T-cell (primary cell): ENCODE measurements around the gene CPLX3. TPM values are rescaled to one million over a fixed set of nuclear protein-coding genes. Genes with fewer than 3 reads are reported as not detected.

ENCODE experiments used
- ATAC-seq, 4 experiments: fragments of 200-7000 bp in 3 of 4; fragments of 150-1000 bp in 1 of 4; cut with Tn5 transposase; replicated peaks in 1 of 4; 1 replicate in 3 of 4; 2 replicates in 1 of 4; pipeline ENCODE4 v1.10.0; 2021; ENCODE audit warnings: moderate library complexity in 3 of 4, mild to moderate bottlenecking in 2 of 4, moderate number of reproducible peaks in 1 of 4
- CTCF ChIA-PET, 2 donors: fragments of 300-600 bp; sonication (Branson Sonifier 250); formaldehyde crosslinking; loops; one replicate each; lab custom pipeline; 2022; ENCODE audit warnings: antibody characterized with exemption in 2 of 2; lab: Charles Lee
- POLR2A ChIA-PET, 2 donors: fragments of 300-600 bp; sonication (Branson Sonifier 250); formaldehyde crosslinking; loops; one replicate each; lab custom pipeline; 2022; ENCODE audit warnings: antibody characterized with exemption in 2 of 2; lab: Charles Lee
- DNase-seq, 35 experiments: peaks; one replicate each; pipeline versions ENCODE4 v3.0.0 to v3.0.0-alpha.2; 2013 to 2023
- H3K27ac ChIP-seq: one replicate; pipeline ENCODE4 v1.5.1; 2013; ENCODE audit warnings: low read length
- H3K27me3 ChIP-seq, 2 experiments: replicated peaks in 1 of 2; 1 replicate in 1 of 2; 2 replicates in 1 of 2; pipeline versions ENCODE4 v1.6.1 to v1.7.0; 2013; ENCODE audit warnings: low read length in 1 of 2, mixed read lengths in 1 of 2; ENCODE audit not compliant: control insufficient read depth in 2 of 2, insufficient read depth in 2 of 2; ENCODE audit errors: extremely low read depth in 1 of 2
- H3K36me3 ChIP-seq, 2 donors: 1 replicate in 1 of 2; 2 replicates in 1 of 2; pipeline versions ENCODE4 v1.6.1 to v1.7.0; 2013; ENCODE audit warnings: low read length in 1 of 2; ENCODE audit not compliant: control insufficient read depth in 2 of 2, insufficient read depth in 1 of 2; ENCODE audit errors: extremely low read depth in 1 of 2
- H3K4me1 ChIP-seq, 2 experiments: 1 replicate in 1 of 2; 2 replicates in 1 of 2; pipeline versions ENCODE4 v1.6.1 to v1.7.0; 2013; ENCODE audit warnings: low read length in 2 of 2, mixed read lengths in 1 of 2; ENCODE audit not compliant: insufficient read depth in 2 of 2, control insufficient read depth in 1 of 2; ENCODE audit errors: extremely low read depth in 1 of 2
- H3K4me3 ChIP-seq, 2 donors: 1 replicate in 1 of 2; 2 replicates in 1 of 2; pipeline versions ENCODE4 v1.5.1 to v1.7.0; 2013; ENCODE audit warnings: mild to moderate bottlenecking in 2 of 2, low read length in 1 of 2, moderate library complexity in 1 of 2; ENCODE audit not compliant: control insufficient read depth in 1 of 2; ENCODE audit errors: extremely low read depth in 1 of 2
- H3K9me3 ChIP-seq: 2 replicates; pipeline ENCODE4 v1.7.0; 2013
- H3K27ac Mint-ChIP-seq, 2 donors: one replicate each; pipeline ENCODE4 v1.8.0; 2020 to 2021; ENCODE audit warnings: mild to moderate bottlenecking in 2 of 2, mixed read lengths in 2 of 2
- H3K27me3 Mint-ChIP-seq, 2 donors: one replicate each; pipeline ENCODE4 v1.8.0; 2021 to 2022; ENCODE audit warnings: mixed read lengths in 2 of 2
- H3K36me3 Mint-ChIP-seq: one replicate; pipeline ENCODE4 v1.8.0; 2021; ENCODE audit warnings: mixed read lengths
- H3K4me1 Mint-ChIP-seq, 3 donors: one replicate each; pipeline ENCODE4 v1.8.0; 2020 to 2022; ENCODE audit warnings: mixed read lengths in 3 of 3, mild to moderate bottlenecking in 1 of 3
- H3K4me3 Mint-ChIP-seq, 3 donors: one replicate each; pipeline ENCODE4 v1.8.0; 2020 to 2022; ENCODE audit warnings: mild to moderate bottlenecking in 3 of 3, mixed read lengths in 3 of 3, moderate library complexity in 3 of 3
- H3K9me3 Mint-ChIP-seq, 3 donors: one replicate each; pipeline ENCODE4 v1.8.0; 2020 to 2022; ENCODE audit warnings: mixed read lengths in 3 of 3
- WGBS: methylation state at CpG from one replicate; pipeline ENCODE4 v1.1.5; 2013; ENCODE audit warnings: missing lambda C conversion rate; ENCODE audit not compliant: insufficient coverage; 5-methylcytosine and 5-hydroxymethylcytosine counted together
- total RNA-seq, 35 experiments: library from RNA in 6 of 35; stranded (reverse) in 6 of 35; fragments of 120-200 nt in 1 of 35; gene quantifications; one replicate each; pipeline versions ENCODE4 v1.2.1 to v1.2.4 and lab custom pipeline; 2013 to 2026

Gene CPLX3
- total RNA-seq, 5 donors from 2014 or later (not counting 1 experiment from before 2014, with no cell fraction given): 0.16 to 0.50 (median 0.26) TPM; not detected in 2

DNA sequence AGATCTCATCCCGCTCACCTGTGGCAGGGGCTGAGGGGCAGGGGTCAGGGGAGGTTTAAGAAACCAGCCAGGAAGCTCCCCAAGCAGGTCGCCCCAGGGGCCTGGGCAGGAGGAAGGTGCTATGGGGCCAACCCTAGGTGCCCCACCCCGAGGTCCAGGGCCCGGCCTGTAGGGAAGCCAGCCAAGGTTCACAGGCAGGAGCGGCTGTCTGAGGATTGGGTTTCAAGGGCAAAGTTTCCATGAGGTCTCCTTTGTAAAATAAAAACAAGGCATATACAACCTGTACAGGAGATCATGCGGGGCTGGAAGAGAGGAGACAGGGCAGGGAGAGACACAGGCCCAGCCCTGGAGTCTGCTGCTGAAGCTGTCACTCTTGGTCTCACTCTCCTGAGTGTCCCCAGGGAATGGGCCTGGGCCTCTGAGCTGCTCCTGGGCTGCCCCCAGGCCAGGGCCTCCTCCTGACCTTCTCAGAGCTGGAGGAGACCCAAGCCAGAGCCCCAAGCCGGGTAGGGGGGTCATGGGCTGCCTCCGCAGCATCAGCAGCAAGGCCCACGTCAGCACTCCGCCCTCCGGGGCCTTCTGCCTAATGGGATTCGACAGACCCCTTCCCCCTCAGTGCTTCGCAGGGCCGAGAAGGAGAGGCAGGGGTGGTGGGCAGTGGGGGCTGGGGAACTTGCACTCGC lies 5.5 kb downstream of the CPLX3 start:
- Histone ChIP-seq H3K27ac (no peak overlapping the region), H3K36me3 (peaks cover 4 to 7% of the 10 kb centered on the region in 2 donors), H3K4me1 (peaks cover 0 to 3% of the 10 kb centered on the region in 2 experiments), H3K9me3 (no peaks in the 10 kb centered on the region), H3K27me3 (peaks cover 2 to 25% of the 10 kb centered on the region in 2 experiments), H3K4me3 (no peak overlapping the region)
- Mint-ChIP-seq H3K27ac (no peak overlapping the region), H3K36me3 (peaks cover 3% of the 10 kb centered on the region), H3K4me1 (peaks cover 0 to 8% (median 5%) of the 10 kb centered on the region in 3 donors), H3K27me3 (peaks cover 14 to 18% of the 10 kb centered on the region in 2 donors), H3K9me3 (no peaks in the 10 kb centered on the region), H3K4me3 (no peak overlapping the region)
- WGBS: 78% methylated on average over 7 of the region's 15 CpGs
- DNase-seq (no peak), ATAC-seq (no peak)
- CTCF ChIA-PET: no interaction called here
- POLR2A ChIA-PET: no interaction called here

DNA sequence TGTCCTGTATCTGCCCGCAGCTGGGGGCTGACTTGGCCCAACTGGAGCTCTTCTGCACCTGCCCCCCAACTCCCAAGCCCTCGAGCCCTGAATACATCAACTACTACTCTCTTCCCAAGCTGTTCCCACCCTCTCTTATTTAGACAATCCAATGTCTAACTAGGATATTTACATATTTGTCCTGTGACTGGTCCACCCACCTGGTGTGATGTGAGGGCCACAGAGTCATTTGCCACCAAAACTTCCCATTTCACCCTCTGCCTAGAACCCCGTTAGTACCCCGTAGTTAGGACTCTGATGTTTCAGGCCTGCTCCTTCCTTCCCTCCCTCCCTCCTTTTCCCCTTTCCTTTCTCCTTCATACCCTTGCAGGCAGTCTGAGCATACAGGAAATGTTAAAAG lies 6.4 kb downstream of the CPLX3 start:
- no peak overlapping the region for H3K27ac Mint-ChIP-seq

GRCh38 chr15:74833376-74834107 lies 7.1 kb downstream of the CPLX3 start:
- CTCF ChIA-PET: interaction anchor here in 1 of 2 donors (0.7 kb wide), 1 partner anchor 56 kb away, joined by 5 read pairs; no protein-coding TSS in a partner anchor
- H3K27ac Mint-ChIP-seq: no peak overlapping the region

More for the DNA sequence above, 6.4 kb downstream of the CPLX3 start:
- DNase-seq: no peak
- H3K4me3 Mint-ChIP-seq: no peak overlapping the region
- H3K9me3 Mint-ChIP-seq: no peaks in the 10 kb centered on the region
- Histone ChIP-seq H3K9me3 (no peaks in the 10 kb centered on the region), H3K27me3 (peaks cover 0 to 19% of the 10 kb centered on the region in 2 experiments), H3K36me3 (peaks cover 4 to 9% of the 10 kb centered on the region in 2 donors), H3K27ac (no peak overlapping the region), H3K4me1 (no peaks in the 10 kb centered on the region), H3K4me3 (no peak overlapping the region)
- ChIA-PET POLR2A (no interaction called here), CTCF (no interaction called here)
- peaks cover 6 to 11% of the 10 kb centered on the region in 2 donors for H3K27me3 Mint-ChIP-seq
- peaks cover 0 to 8% (median 3%) of the 10 kb centered on the region in 3 donors for H3K4me1 Mint-ChIP-seq
- ATAC-seq: no peak
- WGBS: 71% methylated on average over 2 of the region's 4 CpGs
- peaks cover 3% of the 10 kb centered on the region for H3K36me3 Mint-ChIP-seq

DNA sequence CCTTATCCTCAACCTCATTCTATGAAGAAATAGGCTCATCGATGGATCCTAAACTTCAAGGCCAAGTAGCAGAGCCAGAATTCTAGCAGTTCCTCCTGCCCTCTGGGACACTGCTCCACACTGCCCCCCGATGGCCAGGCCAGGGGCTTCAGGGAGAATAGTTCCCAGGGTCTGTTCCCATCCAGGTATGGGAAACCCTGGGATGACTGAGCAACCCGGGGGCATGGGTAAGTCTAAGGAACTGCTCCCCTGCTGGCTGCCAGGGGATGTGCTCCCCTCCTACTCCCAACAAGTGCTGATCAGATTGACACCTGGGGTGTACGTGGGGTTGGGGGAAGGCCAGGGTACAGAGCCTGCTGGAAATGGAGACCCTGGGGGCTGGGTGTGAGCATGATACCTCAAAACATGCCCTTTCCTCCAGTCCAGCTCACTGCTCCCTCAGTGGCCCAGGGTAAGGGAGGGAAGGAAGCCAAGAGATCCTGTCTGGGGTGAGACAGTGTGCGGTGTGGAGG lies 8.9 kb downstream of the CPLX3 start:
- no peak overlapping the region for H3K4me3 ChIP-seq
- ChIA-PET POLR2A (interaction anchor here in 1 of 2 donors (0.6 kb wide), 1 partner anchor 776 kb away, joined by 13 read pairs; no protein-coding TSS in a partner anchor), CTCF (interaction anchor here in 1 of 2 donors (0.9 kb wide), 1 partner anchor 64 kb away, joined by 3 read pairs; no protein-coding TSS in a partner anchor)
- no peaks in the 10 kb centered on the region for H3K9me3 ChIP-seq
- peaks cover 0 to 5% of the 10 kb centered on the region in 2 experiments for H3K4me1 ChIP-seq
- Mint-ChIP-seq H3K27me3 (no peaks in the 10 kb centered on the region), H3K4me3 (no peak overlapping the region), H3K27ac (peak overlapping the region in 1 of 2 donors; percentile 31), H3K9me3 (no peaks in the 10 kb centered on the region), H3K36me3 (peaks cover 8% of the 10 kb centered on the region), H3K4me1 (peaks cover 0 to 8% (median 6%) of the 10 kb centered on the region in 3 donors)
- DNase-seq (peak in 18 of 35 experiments; percentile 13 to 56 (median 22)), ATAC-seq (peak; percentile 36 to 66 (median 54))
- H3K36me3 ChIP-seq: peaks cover 19 to 24% of the 10 kb centered on the region in 2 donors
- 37% methylated on average over 2 of the region's 5 CpGs for WGBS
- H3K27me3 ChIP-seq: no peaks in the 10 kb centered on the region
- no peak overlapping the region for H3K27ac ChIP-seq

More at GRCh38 chr15:74833376-74834107, 7.1 kb downstream of the CPLX3 start:
- Histone ChIP-seq H3K36me3 (peaks cover 9% of the 10 kb centered on the region in 2 donors), H3K27ac (no peak overlapping the region), H3K4me1 (no peaks in the 10 kb centered on the region), H3K4me3 (no peak overlapping the region), H3K9me3 (no peaks in the 10 kb centered on the region), H3K27me3 (peaks cover 0 to 11% of the 10 kb centered on the region in 2 experiments)
- no peaks in the 10 kb centered on the region for H3K9me3 Mint-ChIP-seq
- H3K4me3 Mint-ChIP-seq: no peak overlapping the region
- WGBS: 87% methylated on average over 5 of the region's 12 CpGs
- no peak for DNase-seq
- POLR2A ChIA-PET: interaction anchor here in 1 of 2 donors (0.6 kb wide), 1 partner anchor 37 kb away, joined by 5 read pairs; no protein-coding TSS in a partner anchor
- ATAC-seq: no peak
- peaks cover 0 to 6% of the 10 kb centered on the region in 2 donors for H3K27me3 Mint-ChIP-seq
- H3K4me1 Mint-ChIP-seq: peaks cover 0 to 8% (median 3%) of the 10 kb centered on the region in 3 donors
- peaks cover 3% of the 10 kb centered on the region for H3K36me3 Mint-ChIP-seq

- no peaks in the 10 kb centered on the region for H3K27me3 Mint-ChIP-seq
- no peaks in the 10 kb centered on the region for H3K9me3 Mint-ChIP-seq
- H3K27ac ChIP-seq: no peak overlapping the region
- peaks cover 8% of the 10 kb centered on the region for H3K36me3 Mint-ChIP-seq
- peaks cover 12 to 21% (median 19%) of the 10 kb centered on the region in 3 donors for H3K4me1 Mint-ChIP-seq
- ChIA-PET CTCF (interaction anchor here in 1 of 2 donors (0.6 kb wide), 1 partner anchor 25 kb away, joined by 7 read pairs; no protein-coding TSS in a partner anchor), POLR2A (interaction anchor here in 1 of 2 donors (0.6 kb wide), 2 partner anchors 11 to 220 kb away, joined by 4 to 5 read pairs; partner anchors contain the start of gene CPLX3)
- no peak overlapping the region for H3K4me3 Mint-ChIP-seq
- H3K4me3 ChIP-seq: no peak overlapping the region
- no peaks in the 10 kb centered on the region for H3K9me3 ChIP-seq
- H3K27ac Mint-ChIP-seq: no peak overlapping the region
- ATAC-seq: no peak
- H3K36me3 ChIP-seq: peaks cover 26 to 31% of the 10 kb centered on the region in 2 donors
- DNase-seq: no peak
- no peaks in the 10 kb centered on the region for H3K27me3 ChIP-seq
- 100% methylated on average over 3 of the region's 7 CpGs for WGBS
- peaks cover 1 to 20% of the 10 kb centered on the region in 2 experiments for H3K4me1 ChIP-seq
Observed at GRCh38 chr15:74836846-74837245, 10.4 kb downstream of the CPLX3 start.
